SU-DHL-6 (cell line): ENCODE results near the gene TTC39C.

Experiments used
- H2AFZ ChIP-seq: fragments of 200-600 bp; sonication (generic); 2 replicates; pipeline ENCODE4 v1.6.1; 2014; ENCODE audit warnings: low read depth, mild to moderate bottlenecking, moderate library complexity, mixed read lengths, antibody characterized with exemption, low read length; ENCODE audit not compliant: severe bottlenecking
- H3F3A ChIP-seq: fragments of 200-600 bp; shearing (Covaris generic); 2 replicates; pipeline ENCODE4 v1.6.0; 2016; ENCODE audit warnings: antibody characterized with exemption, mild to moderate bottlenecking; ENCODE audit not compliant: insufficient read depth
- H3K27ac ChIP-seq: fragments of 200-600 bp; sonication (generic); 2 replicates; pipeline ENCODE4 v1.5.1; 2016; ENCODE audit warnings: low read depth, mild to moderate bottlenecking, low read length, moderate library complexity, mixed read lengths
- H3K27me3 ChIP-seq: fragments of 200-600 bp; sonication (generic), shearing (Covaris generic); 2 replicates; pipeline ENCODE4 v1.6.0; 2014; ENCODE audit warnings: mild to moderate bottlenecking, low read length
- H3K36me3 ChIP-seq: fragments of 200-600 bp; sonication (generic); 2 replicates; pipeline ENCODE4 v1.6.1; 2014; ENCODE audit warnings: mild to moderate bottlenecking, low read length, mixed read lengths
- H3K4me2 ChIP-seq: fragments of 300-600, 200-600 bp; shearing (Covaris generic), sonication (generic); 2 replicates; pipeline ENCODE4 v1.6.0; 2014; ENCODE audit warnings: low read length, low read depth, mild to moderate bottlenecking; ENCODE audit not compliant: poor library complexity, severe bottlenecking
- H3K4me3 ChIP-seq: fragments of 200-600 bp; sonication (generic); 2 replicates; pipeline ENCODE4 v1.5.1; 2014; ENCODE audit warnings: antibody characterized with exemption, low read length, mild to moderate bottlenecking, mixed read lengths; ENCODE audit not compliant: insufficient read depth, poor library complexity, severe bottlenecking
- H3K79me2 ChIP-seq: fragments of 200-600 bp; sonication (generic); 2 replicates; pipeline ENCODE4 v1.6.1; 2014; ENCODE audit warnings: mild to moderate bottlenecking, low read length, moderate library complexity; ENCODE audit not compliant: insufficient read depth
- H3K9ac ChIP-seq: fragments of 200-600 bp; sonication (generic); 2 replicates; pipeline ENCODE4 v1.7.0; 2014; ENCODE audit warnings: mild to moderate bottlenecking, low read length
- H3K9me2 ChIP-seq: fragments of 200-600 bp; sonication (generic); replicated peaks from 2 replicates; pipeline ENCODE4 v1.6.1; 2014; ENCODE audit warnings: low read length; ENCODE audit not compliant: insufficient read depth
- H3K9me3 ChIP-seq: fragments of 200-600 bp; sonication (generic); 2 replicates; pipeline ENCODE4 v1.6.1; 2014; ENCODE audit warnings: low read length, mixed read lengths; ENCODE audit not compliant: insufficient read depth
- H4K20me1 ChIP-seq: fragments of 200-600 bp; sonication (generic); 2 replicates; pipeline ENCODE4 v1.6.1; 2014; ENCODE audit warnings: low read depth, mild to moderate bottlenecking, antibody characterized with exemption, low read length, moderate library complexity, mixed read lengths
- EZH2phosphoT487 ChIP-seq: fragments of 200-600 bp; sonication (generic), shearing (Covaris generic); conservative IDR thresholded peaks from 2 replicates; pipeline ENCODE4 v1.6.1; 2018; ENCODE audit warnings: mild to moderate bottlenecking, antibody characterized with exemption, low read length, moderate library complexity, mixed read lengths
- TF ChIP-seq, protein P1 (sequence below): fragments of 200-600 bp; sonication (generic); IDR thresholded peaks from one replicate; pipeline ENCODE4 v1.5.1; 2017; ENCODE audit warnings: antibody characterized with exemption, mild to moderate bottlenecking, low read length, moderate library complexity; ENCODE audit not compliant: insufficient read depth, poor library complexity, severe bottlenecking

TTC39C gene

DNA sequence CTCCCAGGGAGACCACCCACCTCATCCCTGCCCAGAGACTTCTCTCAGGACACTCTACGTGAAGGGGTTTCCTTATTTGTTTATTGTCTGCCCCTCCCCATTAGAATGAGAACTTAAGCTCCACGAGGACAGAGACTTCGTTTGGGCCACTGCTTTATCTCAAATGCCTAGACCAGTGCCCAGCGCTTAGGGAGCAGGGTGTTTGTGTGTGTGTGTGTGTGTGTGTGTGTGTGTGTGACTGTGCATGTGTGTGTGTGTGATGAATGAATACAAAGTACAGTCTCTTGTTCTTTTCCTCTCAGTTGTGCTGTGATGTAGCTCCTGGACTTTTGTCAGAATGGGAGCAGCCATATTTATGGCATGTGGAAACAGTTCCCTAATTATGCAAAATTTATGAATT lies 89.9 kb downstream of the TTC39C start:
- TF ChIP-seq EZH2phosphoT487, result no peak
- TF ChIP-seq, protein P1, sequence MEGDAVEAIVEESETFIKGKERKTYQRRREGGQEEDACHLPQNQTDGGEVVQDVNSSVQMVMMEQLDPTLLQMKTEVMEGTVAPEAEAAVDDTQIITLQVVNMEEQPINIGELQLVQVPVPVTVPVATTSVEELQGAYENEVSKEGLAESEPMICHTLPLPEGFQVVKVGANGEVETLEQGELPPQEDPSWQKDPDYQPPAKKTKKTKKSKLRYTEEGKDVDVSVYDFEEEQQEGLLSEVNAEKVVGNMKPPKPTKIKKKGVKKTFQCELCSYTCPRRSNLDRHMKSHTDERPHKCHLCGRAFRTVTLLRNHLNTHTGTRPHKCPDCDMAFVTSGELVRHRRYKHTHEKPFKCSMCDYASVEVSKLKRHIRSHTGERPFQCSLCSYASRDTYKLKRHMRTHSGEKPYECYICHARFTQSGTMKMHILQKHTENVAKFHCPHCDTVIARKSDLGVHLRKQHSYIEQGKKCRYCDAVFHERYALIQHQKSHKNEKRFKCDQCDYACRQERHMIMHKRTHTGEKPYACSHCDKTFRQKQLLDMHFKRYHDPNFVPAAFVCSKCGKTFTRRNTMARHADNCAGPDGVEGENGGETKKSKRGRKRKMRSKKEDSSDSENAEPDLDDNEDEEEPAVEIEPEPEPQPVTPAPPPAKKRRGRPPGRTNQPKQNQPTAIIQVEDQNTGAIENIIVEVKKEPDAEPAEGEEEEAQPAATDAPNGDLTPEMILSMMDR, result no peak
- H4K20me1 ChIP-seq, result no peaks in the 10 kb centered on the region
- no peak overlapping the region for H2AFZ ChIP-seq
- no peaks in the 10 kb centered on the region for H3K36me3 ChIP-seq
- H3K4me2 ChIP-seq, result no peak overlapping the region
- no peak overlapping the region for H3K27ac ChIP-seq
- H3F3A ChIP-seq, result no peaks in the 10 kb centered on the region
- no peak overlapping the region for H3K9ac ChIP-seq
- H3K27me3 ChIP-seq, result no peaks in the 10 kb centered on the region
- no peaks in the 10 kb centered on the region for H3K79me2 ChIP-seq
- no peak overlapping the region for H3K4me3 ChIP-seq
- no peaks in the 10 kb centered on the region for H3K9me3 ChIP-seq
- H3K9me2 ChIP-seq, result no peaks in the 10 kb centered on the region

DNA sequence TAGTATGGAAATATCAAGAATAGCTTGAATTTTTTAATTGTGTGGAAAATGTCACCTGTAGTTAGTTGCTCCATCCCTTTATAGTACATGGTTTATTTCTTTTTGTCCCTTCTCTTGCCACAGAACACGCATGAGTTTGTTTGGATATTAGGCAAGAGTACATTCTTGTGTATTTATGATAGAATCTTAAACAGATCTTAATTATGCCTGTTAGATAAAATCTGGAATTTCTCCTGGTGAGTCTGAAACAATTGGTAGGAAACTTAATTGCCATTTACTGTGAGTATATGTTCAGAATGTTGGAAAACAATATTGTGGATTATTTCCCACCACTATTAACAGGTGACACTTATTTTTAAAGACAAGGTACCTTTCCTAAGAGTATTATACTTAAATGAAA lies 94.1 kb downstream of the TTC39C start:
- H3K4me3 ChIP-seq, result no peak overlapping the region
- H3K9me2 ChIP-seq, result no peaks in the 10 kb centered on the region
- H3K36me3 ChIP-seq, result no peaks in the 10 kb centered on the region
- TF ChIP-seq, protein P1, result no peak
- no peak for TF ChIP-seq EZH2phosphoT487
- no peak overlapping the region for H2AFZ ChIP-seq
- no peaks in the 10 kb centered on the region for H3F3A ChIP-seq
- H3K79me2 ChIP-seq, result no peaks in the 10 kb centered on the region
- no peak overlapping the region for H3K27ac ChIP-seq
- no peak overlapping the region for H3K4me2 ChIP-seq
- no peaks in the 10 kb centered on the region for H3K27me3 ChIP-seq
- no peak overlapping the region for H3K9ac ChIP-seq
- no peaks in the 10 kb centered on the region for H3K9me3 ChIP-seq
- H4K20me1 ChIP-seq, result no peaks in the 10 kb centered on the region

DNA sequence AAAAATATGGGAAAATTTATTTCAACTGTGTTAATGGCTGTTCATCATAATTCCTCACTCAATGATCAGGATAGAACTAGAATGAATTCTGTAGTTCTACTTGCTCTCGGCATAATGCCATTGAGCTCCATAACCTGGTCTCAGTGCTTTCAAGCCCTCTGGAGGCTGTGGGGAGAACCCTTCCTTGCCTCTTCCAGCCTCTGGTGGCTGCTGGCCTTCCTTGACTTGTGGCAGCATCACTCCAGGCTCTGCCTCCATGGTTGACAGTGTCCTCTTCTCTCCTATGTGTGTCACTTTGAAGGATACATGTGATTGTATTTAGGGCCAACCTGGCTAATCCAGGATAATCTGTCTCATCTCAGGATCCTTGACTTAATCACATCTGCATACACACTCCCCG lies 97.4 kb downstream of the TTC39C start:
- H3K4me2 ChIP-seq, result no peak overlapping the region
- H3K9me3 ChIP-seq, result no peaks in the 10 kb centered on the region
- no peaks in the 10 kb centered on the region for H3K9me2 ChIP-seq
- TF ChIP-seq, protein P1, result no peak
- TF ChIP-seq EZH2phosphoT487, result no peak
- no peak overlapping the region for H2AFZ ChIP-seq
- H3K9ac ChIP-seq, result no peak overlapping the region
- H3K36me3 ChIP-seq, result no peaks in the 10 kb centered on the region
- no peak overlapping the region for H3K27ac ChIP-seq
- H3F3A ChIP-seq, result no peaks in the 10 kb centered on the region
- H3K4me3 ChIP-seq, result no peak overlapping the region
- no peaks in the 10 kb centered on the region for H4K20me1 ChIP-seq
- H3K27me3 ChIP-seq, result no peaks in the 10 kb centered on the region
- H3K79me2 ChIP-seq, result no peaks in the 10 kb centered on the region
